ENCODE results near the gene PLA2G12A.

PLA2G12A gene

GRCh38 chr4:109722357-109722756 lies 7.5 kb downstream of the PLA2G12A start:
- Histone ChIP-seq H3K9me3 (replicated peaks; ENCODE audit: low read length) (no peaks in the 10 kb centered on the region), H3K4me2 (ENCODE audit: low read length) (no peak overlapping the region), H3K27me3 (ENCODE audit: control insufficient read depth, insufficient read depth, low read length) (no peaks in the 10 kb centered on the region), H3K9ac (ENCODE audit: low read depth, low read length) (no peak overlapping the region), H3K4me3 (ENCODE audit: low read length) (no peak overlapping the region), H3K36me3 (ENCODE audit: insufficient read depth, low read length) (no peaks in the 10 kb centered on the region), H3K4me1 (ENCODE audit: control insufficient read depth, insufficient read depth, low read length) (peaks cover 4% of the 10 kb centered on the region)

- H3K9me3 ChIP-seq (replicated peaks; ENCODE audit: low read length): no peaks in the 10 kb centered on the region
- no peak overlapping the region for H3K9ac ChIP-seq (ENCODE audit: low read depth, low read length)
- H3K4me3 ChIP-seq (ENCODE audit: low read length): no peak overlapping the region
- no peak overlapping the region for H3K4me2 ChIP-seq (ENCODE audit: low read length)
- peaks cover 4% of the 10 kb centered on the region for H3K4me1 ChIP-seq (ENCODE audit: control insufficient read depth, insufficient read depth, low read length)
- no peaks in the 10 kb centered on the region for H3K27me3 ChIP-seq (ENCODE audit: control insufficient read depth, insufficient read depth, low read length)
- no peaks in the 10 kb centered on the region for H3K36me3 ChIP-seq (ENCODE audit: insufficient read depth, low read length)
Observed at GRCh38 chr4:109721033-109721432, 8.8 kb downstream of the PLA2G12A start.

- H3K36me3 ChIP-seq (ENCODE audit: insufficient read depth, low read length): no peaks in the 10 kb centered on the region
Observed at GRCh38 chr4:109719604-109720003, 10.3 kb downstream of the PLA2G12A start.

GRCh38 chr4:109718759-109719158 lies 11.1 kb downstream of the PLA2G12A start:
- no peak overlapping the region for H3K4me2 ChIP-seq (ENCODE audit: low read length)
- no peak overlapping the region for H3K4me3 ChIP-seq (ENCODE audit: low read length)
- H3K4me1 ChIP-seq (ENCODE audit: control insufficient read depth, insufficient read depth, low read length): peaks cover 4% of the 10 kb centered on the region
- H3K9me3 ChIP-seq (replicated peaks; ENCODE audit: low read length): no peaks in the 10 kb centered on the region
- H3K9ac ChIP-seq (ENCODE audit: low read depth, low read length): no peak overlapping the region
- no peaks in the 10 kb centered on the region for H3K36me3 ChIP-seq (ENCODE audit: insufficient read depth, low read length)
- H3K27me3 ChIP-seq (ENCODE audit: control insufficient read depth, insufficient read depth, low read length): no peaks in the 10 kb centered on the region

More at GRCh38 chr4:109719604-109720003, 10.3 kb downstream of the PLA2G12A start:
- no peaks in the 10 kb centered on the region for H3K27me3 ChIP-seq (ENCODE audit: control insufficient read depth, insufficient read depth, low read length)
- no peaks in the 10 kb centered on the region for H3K9me3 ChIP-seq (replicated peaks; ENCODE audit: low read length)
- no peak overlapping the region for H3K4me3 ChIP-seq (ENCODE audit: low read length)
- no peak overlapping the region for H3K4me2 ChIP-seq (ENCODE audit: low read length)
- H3K9ac ChIP-seq (ENCODE audit: low read depth, low read length): no peak overlapping the region
- peaks cover 4% of the 10 kb centered on the region for H3K4me1 ChIP-seq (ENCODE audit: control insufficient read depth, insufficient read depth, low read length)

- H3K9ac ChIP-seq (ENCODE audit: low read depth, low read length): no peak overlapping the region
- no peaks in the 10 kb centered on the region for H3K27me3 ChIP-seq (ENCODE audit: control insufficient read depth, insufficient read depth, low read length)
- H3K4me3 ChIP-seq (ENCODE audit: low read length): no peak overlapping the region
- no peaks in the 10 kb centered on the region for H3K4me1 ChIP-seq (ENCODE audit: control insufficient read depth, insufficient read depth, low read length)
- no peaks in the 10 kb centered on the region for H3K9me3 ChIP-seq (replicated peaks; ENCODE audit: low read length)
- peaks cover 7% of the 10 kb centered on the region for H3K36me3 ChIP-seq (ENCODE audit: insufficient read depth, low read length)
- H3K4me2 ChIP-seq (ENCODE audit: low read length): no peak overlapping the region
Observed at GRCh38 chr4:109713500-109713899, 16.4 kb downstream of the PLA2G12A start.

- Histone ChIP-seq H3K4me3 (ENCODE audit: low read length) (no peak overlapping the region), H3K4me1 (ENCODE audit: control insufficient read depth, insufficient read depth, low read length) (no peaks in the 10 kb centered on the region), H3K9me3 (replicated peaks; ENCODE audit: low read length) (no peaks in the 10 kb centered on the region), H3K36me3 (ENCODE audit: insufficient read depth, low read length) (peaks cover 7% of the 10 kb centered on the region), H3K27me3 (ENCODE audit: control insufficient read depth, insufficient read depth, low read length) (no peaks in the 10 kb centered on the region), H3K4me2 (ENCODE audit: low read length) (no peak overlapping the region), H3K9ac (ENCODE audit: low read depth, low read length) (no peak overlapping the region)
Observed at GRCh38 chr4:109708990-109709389, 20.9 kb downstream of the PLA2G12A start.

- Histone ChIP-seq H3K9me3 (replicated peaks; ENCODE audit: low read length) (no peaks in the 10 kb centered on the region), H3K9ac (ENCODE audit: low read depth, low read length) (no peak overlapping the region), H3K36me3 (ENCODE audit: insufficient read depth, low read length) (peaks cover 7% of the 10 kb centered on the region), H3K4me2 (ENCODE audit: low read length) (no peak overlapping the region), H3K4me3 (ENCODE audit: low read length) (no peak overlapping the region), H3K27me3 (ENCODE audit: control insufficient read depth, insufficient read depth, low read length) (no peaks in the 10 kb centered on the region), H3K4me1 (ENCODE audit: control insufficient read depth, insufficient read depth, low read length) (no peaks in the 10 kb centered on the region)
Observed at GRCh38 chr4:109708435-109708834, 21.4 kb downstream of the PLA2G12A start.

GRCh38 chr4:109703664-109704361 lies 26.1 kb downstream of the PLA2G12A start:
- peak overlapping the region; percentile 96 for H3K4me3 ChIP-seq (ENCODE audit: low read length)
- H3K4me1 ChIP-seq (ENCODE audit: control insufficient read depth, insufficient read depth, low read length): peaks cover 7% of the 10 kb centered on the region
- no peaks in the 10 kb centered on the region for H3K36me3 ChIP-seq (ENCODE audit: insufficient read depth, low read length)
- H3K9me3 ChIP-seq (replicated peaks; ENCODE audit: low read length): no peaks in the 10 kb centered on the region
- no peaks in the 10 kb centered on the region for H3K27me3 ChIP-seq (ENCODE audit: control insufficient read depth, insufficient read depth, low read length)
- peak overlapping the region; percentile 93 for H3K9ac ChIP-seq (ENCODE audit: low read depth, low read length)
- peak overlapping the region; percentile 96 for H3K4me2 ChIP-seq (ENCODE audit: low read length)

- H3K27me3 ChIP-seq (ENCODE audit: control insufficient read depth, insufficient read depth, low read length): no peaks in the 10 kb centered on the region
- H3K4me1 ChIP-seq (ENCODE audit: control insufficient read depth, insufficient read depth, low read length): peaks cover 7% of the 10 kb centered on the region
- H3K4me2 ChIP-seq (ENCODE audit: low read length): peak within 1 kb of the TSS; percentile 96
- peak within 1 kb of the TSS; percentile 96 for H3K4me3 ChIP-seq (ENCODE audit: low read length)
- H3K9ac ChIP-seq (ENCODE audit: low read depth, low read length): peak within 1 kb of the TSS; percentile 93
- no peaks in the 10 kb centered on the region for H3K36me3 ChIP-seq (ENCODE audit: insufficient read depth, low read length)
- no peaks in the 10 kb centered on the region for H3K9me3 ChIP-seq (replicated peaks; ENCODE audit: low read length)
Observed at GRCh38 chr4:109702950-109703663, 26.8 kb downstream of the PLA2G12A start, which contains the start of gene CASP6. Gene CASP6, minus strand, starts transcription at chr4:109703445. Its CDS starts 50 bp downstream, at chr4:109703395.

- Histone ChIP-seq H3K4me2 (ENCODE audit: low read length) (peak overlapping the region; percentile 96), H3K9ac (ENCODE audit: low read depth, low read length) (peak overlapping the region; percentile 93), H3K27me3 (ENCODE audit: control insufficient read depth, insufficient read depth, low read length) (no peaks in the 10 kb centered on the region), H3K36me3 (ENCODE audit: insufficient read depth, low read length) (peaks cover 9% of the 10 kb centered on the region), H3K4me3 (ENCODE audit: low read length) (peak overlapping the region; percentile 96), H3K4me1 (ENCODE audit: control insufficient read depth, insufficient read depth, low read length) (peaks cover 7% of the 10 kb centered on the region), H3K9me3 (replicated peaks; ENCODE audit: low read length) (no peaks in the 10 kb centered on the region)
Observed at GRCh38 chr4:109701566-109702410, 28.1 kb downstream of the PLA2G12A start.

- Histone ChIP-seq H3K9me3 (replicated peaks; ENCODE audit: low read length) (no peaks in the 10 kb centered on the region), H3K4me2 (ENCODE audit: low read length) (no peak overlapping the region)
Observed at GRCh38 chr4:109699553-109700225, 30.2 kb downstream of the PLA2G12A start.

More at GRCh38 chr4:109699553-109700225, 30.2 kb downstream of the PLA2G12A start:
- no peak overlapping the region for H3K9ac ChIP-seq (ENCODE audit: low read depth, low read length)
- no peak overlapping the region for H3K4me3 ChIP-seq (ENCODE audit: low read length)
- H3K27me3 ChIP-seq (ENCODE audit: control insufficient read depth, insufficient read depth, low read length): no peaks in the 10 kb centered on the region
- peaks cover 7% of the 10 kb centered on the region for H3K4me1 ChIP-seq (ENCODE audit: control insufficient read depth, insufficient read depth, low read length)
- peaks cover 9% of the 10 kb centered on the region for H3K36me3 ChIP-seq (ENCODE audit: insufficient read depth, low read length)

Measured in skeletal muscle satellite cell (primary cell).